Kidney (tissue), 14 donors: ENCODE results near the gene SMC1B. TPM values are rescaled to one million over a fixed set of nuclear protein-coding genes. Genes with fewer than 3 reads are reported as not detected.

Experiments
- DNase-seq, 5 donors: peaks; one replicate each; pipeline ENCODE4 v3.0.0-alpha.2; 2013 to 2020
- FAIRE-seq: peaks from 2 replicates; lab custom pipeline; 2012; peaks lifted over from hg19 to GRCh38; lab: Jason Lieb, UNC
- H3K27ac ChIP-seq, 2 donors: one replicate each; pipeline ENCODE4 v1.7.0; 2013; ENCODE audit warnings: low read depth in 2 of 2, low read length in 2 of 2, inconsistent platforms in 1 of 2
- H3K27me3 ChIP-seq: one replicate; pipeline ENCODE4 v1.7.1; 2013; ENCODE audit warnings: low read length, inconsistent platforms; ENCODE audit not compliant: control insufficient read depth, insufficient read depth
- H3K36me3 ChIP-seq, 3 donors: one replicate each; pipeline versions ENCODE4 v1.7.0 to v1.7.1; 2013; ENCODE audit warnings: low read length in 3 of 3, control low read depth in 1 of 3, inconsistent platforms in 1 of 3; ENCODE audit not compliant: insufficient read depth in 3 of 3, control insufficient read depth in 2 of 3
- H3K4me1 ChIP-seq, 3 donors: one replicate each; pipeline versions ENCODE4 v1.7.0 to v1.7.1; 2013; ENCODE audit warnings: low read length in 3 of 3, inconsistent platforms in 1 of 3, low read depth in 1 of 3; ENCODE audit not compliant: control insufficient read depth in 2 of 3, insufficient read depth in 2 of 3
- H3K4me3 ChIP-seq, 3 donors: one replicate each; pipeline versions ENCODE4 v1.7.0 to v1.8.1; 2013; ENCODE audit warnings: low read length in 3 of 3, control low read depth in 1 of 3, inconsistent platforms in 1 of 3
- H3K9ac ChIP-seq, 3 donors: one replicate each; pipeline versions ENCODE4 v1.7.0 to v1.7.1; 2013; ENCODE audit warnings: low read length in 3 of 3, control low read depth in 1 of 3, inconsistent platforms in 1 of 3
- H3K9me3 ChIP-seq, 3 donors: one replicate each; pipeline versions ENCODE4 v1.7.0 to v1.7.1; 2013; ENCODE audit warnings: low read length in 3 of 3, control low read depth in 1 of 3, inconsistent platforms in 1 of 3; ENCODE audit not compliant: control insufficient read depth in 2 of 3, insufficient read depth in 1 of 3
- intact Hi-C: fragments of 100-400 bp; cut with DNase I; formaldehyde crosslinking; loops from one replicate; pipeline ENCODE4 v1.11.1; 2022
- polyA plus RNA-seq: library from polyadenylated mRNA; stranded (reverse); fragments of 350-450 nt; fragmentation: Illumina TruSeq; extraction: RNeasy Lipid Tissue Mini Kit (QIAGEN cat#74804); gene quantifications from one replicate; pipeline ENCODE4 v1.2.3, GENCODE V29; 2014; ENCODE audit warnings: low read depth, low replicate concordance; ENCODE audit not compliant: insufficient read depth
- total RNA-seq: library from RNA; stranded (reverse); fragmentation: NEBNext Ultra II Directional; extraction: Animal tissue kit (Norgen Biotek cat#: 25700); gene quantifications from one replicate; pipeline ENCODE4 v1.2.1, GENCODE V29; 2021
- TF ChIP-seq, protein P1 (sequence below): IDR thresholded peaks from 3 replicates; pipeline ENCODE4 v1.5.1; 2012; ENCODE audit warnings: mild to moderate bottlenecking, moderate library complexity, borderline replicate concordance; ENCODE audit not compliant: insufficient read depth; ENCODE audit errors: extremely low read depth
- donor health status: control.
- donor health status: control.
- donor health status: control.
- donor health status: control.
- donor health status: control.
- donor health status: DM: yes; HTN: yes; CAD: no.
- donor health status: Normal renal cell carcinoma (clear cell type).

Gene SMC1B
- total and polyA plus RNA-seq, 2 donors from 2014 or later: not detected

DNA sequence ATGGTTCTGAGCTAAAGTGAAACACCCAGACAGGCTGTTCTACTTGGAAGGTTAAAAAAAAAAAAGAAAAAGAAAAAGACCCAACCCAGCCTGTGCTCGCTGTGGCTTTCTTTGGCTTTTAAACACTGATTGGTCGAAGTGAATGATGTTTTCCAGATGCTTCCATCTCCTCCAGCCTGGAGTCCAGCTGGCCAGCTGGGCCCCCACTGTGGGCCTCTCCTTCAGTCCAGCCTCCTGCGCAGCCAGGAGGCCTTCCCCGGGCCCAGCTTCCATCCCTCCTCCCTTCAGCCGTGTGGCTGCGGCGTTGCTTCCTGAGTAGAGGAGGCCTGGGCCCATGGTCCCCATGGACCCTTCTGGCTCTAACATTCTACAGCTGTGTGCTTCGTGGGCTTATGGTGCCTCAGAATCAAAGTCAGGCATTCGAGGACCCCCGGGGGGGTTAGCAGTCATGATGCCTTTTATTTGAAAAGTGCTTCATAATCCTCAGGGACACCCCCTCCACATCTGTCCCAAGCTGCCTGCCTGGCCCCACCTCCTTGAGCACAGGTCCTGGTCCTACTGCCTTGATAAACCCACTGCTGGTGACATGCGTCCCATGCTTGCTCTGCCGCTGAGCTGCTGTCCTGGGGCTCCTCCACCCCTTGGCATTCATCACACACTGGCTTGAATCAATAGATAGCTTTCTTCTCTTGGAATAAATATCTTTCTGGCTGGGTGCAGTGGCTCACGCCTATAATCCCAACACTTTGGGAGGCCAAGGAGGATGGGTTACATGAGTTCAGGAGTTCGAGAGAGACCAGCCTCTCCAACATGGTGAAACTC lies 47.1 kb upstream of the SMC1B start:
- TF ChIP-seq, protein P1, sequence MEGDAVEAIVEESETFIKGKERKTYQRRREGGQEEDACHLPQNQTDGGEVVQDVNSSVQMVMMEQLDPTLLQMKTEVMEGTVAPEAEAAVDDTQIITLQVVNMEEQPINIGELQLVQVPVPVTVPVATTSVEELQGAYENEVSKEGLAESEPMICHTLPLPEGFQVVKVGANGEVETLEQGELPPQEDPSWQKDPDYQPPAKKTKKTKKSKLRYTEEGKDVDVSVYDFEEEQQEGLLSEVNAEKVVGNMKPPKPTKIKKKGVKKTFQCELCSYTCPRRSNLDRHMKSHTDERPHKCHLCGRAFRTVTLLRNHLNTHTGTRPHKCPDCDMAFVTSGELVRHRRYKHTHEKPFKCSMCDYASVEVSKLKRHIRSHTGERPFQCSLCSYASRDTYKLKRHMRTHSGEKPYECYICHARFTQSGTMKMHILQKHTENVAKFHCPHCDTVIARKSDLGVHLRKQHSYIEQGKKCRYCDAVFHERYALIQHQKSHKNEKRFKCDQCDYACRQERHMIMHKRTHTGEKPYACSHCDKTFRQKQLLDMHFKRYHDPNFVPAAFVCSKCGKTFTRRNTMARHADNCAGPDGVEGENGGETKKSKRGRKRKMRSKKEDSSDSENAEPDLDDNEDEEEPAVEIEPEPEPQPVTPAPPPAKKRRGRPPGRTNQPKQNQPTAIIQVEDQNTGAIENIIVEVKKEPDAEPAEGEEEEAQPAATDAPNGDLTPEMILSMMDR: no peak

DNA sequence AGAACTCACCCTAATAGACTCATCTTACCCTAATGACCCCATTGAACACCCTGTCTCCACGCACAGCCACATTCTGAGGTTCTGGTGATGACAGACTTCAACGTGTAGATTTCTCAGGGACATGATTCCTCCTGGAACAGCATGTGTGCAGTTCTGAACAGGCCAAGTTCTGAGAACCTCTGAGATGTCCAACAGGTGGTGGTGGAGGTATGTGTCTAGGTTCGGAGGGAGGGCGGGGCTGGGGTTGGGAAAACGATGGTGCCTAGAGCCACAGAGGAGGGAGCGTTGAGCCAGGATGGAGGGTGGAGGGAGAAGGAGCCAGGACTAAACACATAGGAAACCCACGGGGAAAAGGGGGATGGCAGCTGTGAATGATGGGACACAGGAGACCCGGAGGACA lies 45.8 kb upstream of the SMC1B start:
- Histone ChIP-seq H3K36me3 (no peaks in the 10 kb centered on the region), H3K4me1 (no peaks in the 10 kb centered on the region), H3K9ac (no peak overlapping the region), H3K27ac (no peak overlapping the region), H3K27me3 (no peaks in the 10 kb centered on the region), H3K9me3 (no peaks in the 10 kb centered on the region), H3K4me3 (no peak overlapping the region)
- DNase-seq (no peak), FAIRE-seq (no peak)
- intact Hi-C loops: no loop called here
- TF ChIP-seq, protein P1: no peak

More for the DNA sequence above, 47.1 kb upstream of the SMC1B start:
- no peaks in the 10 kb centered on the region for H3K27me3 ChIP-seq
- H3K27ac ChIP-seq: peak overlapping the region in 1 of 2 donors; percentile 36
- H3K4me1 ChIP-seq: no peaks in the 10 kb centered on the region
- no peaks in the 10 kb centered on the region for H3K36me3 ChIP-seq
- FAIRE-seq (no peak), DNase-seq (peak; percentile 68 to 96 (median 83))
- intact Hi-C loops: no loop called here
- H3K4me3 ChIP-seq: no peak overlapping the region
- H3K9me3 ChIP-seq: no peaks in the 10 kb centered on the region
- H3K9ac ChIP-seq: no peak overlapping the region

DNA sequence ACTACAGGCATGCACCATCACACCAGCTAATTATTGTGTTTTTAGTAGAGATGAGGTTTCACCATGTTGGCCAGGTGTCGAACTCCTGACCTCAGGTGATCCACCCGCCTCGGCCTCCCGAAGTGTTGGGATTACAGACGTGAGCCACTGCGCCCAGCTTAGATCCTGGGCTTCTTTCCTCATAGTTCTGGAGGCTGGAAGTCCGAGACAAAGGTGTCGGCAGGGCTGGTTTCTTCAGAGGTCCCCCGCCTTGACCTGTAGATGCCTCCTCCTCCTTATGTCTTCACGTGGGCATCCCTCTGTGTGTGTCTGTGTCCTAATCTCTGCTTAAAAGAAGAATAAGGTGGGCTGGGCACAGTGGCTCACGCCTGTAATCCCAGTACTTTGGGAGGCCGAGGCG lies 45.1 kb upstream of the SMC1B start:
- Histone ChIP-seq H3K9ac (no peak overlapping the region), H3K27me3 (no peaks in the 10 kb centered on the region), H3K36me3 (no peaks in the 10 kb centered on the region), H3K27ac (no peak overlapping the region), H3K9me3 (no peaks in the 10 kb centered on the region), H3K4me3 (no peak overlapping the region), H3K4me1 (no peaks in the 10 kb centered on the region)
- DNase-seq: no peak
- intact Hi-C loops: no loop called here
- FAIRE-seq: no peak
- TF ChIP-seq, protein P1: no peak
